HG02763 (cell line): Measurements from ENCODE around the gene PIGV.

Experiments used
- ATAC-seq: cut with Tn5 transposase; IDR thresholded peaks from one replicate; pipeline ENCODE4 v1.9.1; 2021; ENCODE audit warnings: mild to moderate bottlenecking, moderate library complexity; ENCODE audit not compliant: unreplicated experiment

Gene PIGV

GRCh38 chr1:26772687-26773086, 15.1 kb upstream of the PIGV start:
- no peak for ATAC-seq

- ATAC-seq, result no peak
Measured at GRCh38 chr1:26774462-26774861, 13.3 kb upstream of the PIGV start.

GRCh38 chr1:26775666-26776065, 12.1 kb upstream of the PIGV start:
- no peak for ATAC-seq

- no peak for ATAC-seq
Measured at GRCh38 chr1:26779098-26779668, 8.6 kb upstream of the PIGV start.

- ATAC-seq, result no peak
Measured at GRCh38 chr1:26780344-26780957, 7.3 kb upstream of the PIGV start.

- no peak for ATAC-seq
Measured at GRCh38 chr1:26781206-26781825, 6.4 kb upstream of the PIGV start.

GRCh38 chr1:26782521-26783212, 5.1 kb upstream of the PIGV start:
- ATAC-seq, result no peak

- no peak for ATAC-seq
Measured at GRCh38 chr1:26783646-26784022, 4.1 kb upstream of the PIGV start.

- ATAC-seq, result no peak
Measured at GRCh38 chr1:26784023-26784871, 3.5 kb upstream of the PIGV start.

GRCh38 chr1:26784886-26785285, 2.9 kb upstream of the PIGV start:
- ATAC-seq, result no peak

GRCh38 chr1:26785611-26786436, 1.9 kb upstream of the PIGV start:
- ATAC-seq, result no peak

GRCh38 chr1:26786437-26787380, 1.0 kb upstream of the PIGV start:
- ATAC-seq, result no peak

GRCh38 chr1:26787381-26787705, 407 bp upstream of the PIGV start:
- ATAC-seq, result peak; percentile 30

GRCh38 chr1:26788515-26788785, 700 bp downstream of the PIGV start:
- ATAC-seq, result no peak

- ATAC-seq, result peak; percentile 23
Measured at GRCh38 chr1:26788836-26789611, 1.3 kb downstream of the PIGV start.

- no peak for ATAC-seq
Measured at GRCh38 chr1:26789612-26789865, 1.8 kb downstream of the PIGV start.

- ATAC-seq, result no peak
Measured at GRCh38 chr1:26789931-26790330, 2.2 kb downstream of the PIGV start.

GRCh38 chr1:26790551-26790953, 2.8 kb downstream of the PIGV start:
- ATAC-seq, result no peak

- ATAC-seq, result no peak
Measured at GRCh38 chr1:26791148-26791547, 3.4 kb downstream of the PIGV start.
